GM13977 (cell line): Measurements from ENCODE around the gene MAL.

Source experiments
- DNase-seq: peaks from one replicate; pipeline ENCODE4 v3.0.0; 2012; ENCODE audit warnings: low spot score
- in situ Hi-C: fragments of 300-500 bp; cut with MboI; formaldehyde crosslinking; loops from one replicate; pipeline ENCODE4 v1.12.0; 2022; ENCODE audit warnings: low sequenced_read_pairs, low pct_unique_long_range_greater_than_20kb, mixed read lengths, inconsistent platforms; ENCODE audit not compliant: unreplicated experiment
- TF ChIP-seq, protein P1 (sequence below): IDR thresholded peaks from 2 replicates; pipeline ENCODE4 v1.5.1; 2012; ENCODE audit warnings: mild to moderate bottlenecking, control low read depth; ENCODE audit not compliant: insufficient read depth; ENCODE audit errors: extremely low read depth, missing control alignments

The MAL gene

DNA sequence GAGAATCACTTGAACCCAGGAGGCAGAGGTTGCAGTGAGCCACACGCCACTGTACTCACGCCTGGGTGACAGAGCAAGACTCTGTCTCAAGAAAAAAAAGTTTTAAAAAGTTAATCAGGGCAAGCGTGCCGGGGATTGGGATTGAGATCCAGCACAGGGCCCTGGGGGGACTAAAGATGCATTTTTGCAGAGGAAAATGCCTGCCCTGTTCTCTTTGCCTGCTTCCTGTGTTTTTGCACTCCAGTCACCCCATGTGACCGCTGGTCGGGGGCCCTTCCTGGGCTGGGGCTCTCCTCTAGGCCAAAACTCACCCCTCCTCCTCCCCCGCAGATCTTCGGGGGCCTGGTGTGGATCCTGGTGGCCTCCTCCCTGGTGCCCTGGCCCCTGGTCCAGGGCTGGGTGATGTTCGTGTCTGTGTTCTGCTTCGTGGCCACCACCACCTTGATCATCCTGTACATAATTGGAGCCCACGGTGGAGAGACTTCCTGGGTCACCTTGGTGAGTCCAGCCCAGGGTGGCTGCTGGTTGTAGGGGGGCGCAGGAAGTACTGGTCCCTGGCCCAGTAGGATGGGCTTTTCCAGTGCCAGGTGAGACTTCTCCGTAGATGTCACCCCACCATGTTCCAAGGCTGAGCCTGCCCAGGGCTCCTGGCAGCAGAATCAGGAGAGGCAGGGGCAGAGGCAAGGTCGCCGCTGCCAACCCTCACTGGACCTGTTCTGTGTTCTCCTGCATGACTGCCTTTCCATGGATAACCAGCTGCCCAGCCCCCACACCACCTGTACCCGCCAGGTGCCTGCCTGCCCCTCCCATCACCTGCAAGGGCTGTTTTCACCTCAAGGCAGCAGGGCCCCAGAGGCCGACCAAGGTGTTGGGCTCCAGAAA is 22.4 kb downstream of the MAL start:
- in situ Hi-C loops: no loop called here
- DNase-seq: no peak
- TF ChIP-seq, protein P1, sequence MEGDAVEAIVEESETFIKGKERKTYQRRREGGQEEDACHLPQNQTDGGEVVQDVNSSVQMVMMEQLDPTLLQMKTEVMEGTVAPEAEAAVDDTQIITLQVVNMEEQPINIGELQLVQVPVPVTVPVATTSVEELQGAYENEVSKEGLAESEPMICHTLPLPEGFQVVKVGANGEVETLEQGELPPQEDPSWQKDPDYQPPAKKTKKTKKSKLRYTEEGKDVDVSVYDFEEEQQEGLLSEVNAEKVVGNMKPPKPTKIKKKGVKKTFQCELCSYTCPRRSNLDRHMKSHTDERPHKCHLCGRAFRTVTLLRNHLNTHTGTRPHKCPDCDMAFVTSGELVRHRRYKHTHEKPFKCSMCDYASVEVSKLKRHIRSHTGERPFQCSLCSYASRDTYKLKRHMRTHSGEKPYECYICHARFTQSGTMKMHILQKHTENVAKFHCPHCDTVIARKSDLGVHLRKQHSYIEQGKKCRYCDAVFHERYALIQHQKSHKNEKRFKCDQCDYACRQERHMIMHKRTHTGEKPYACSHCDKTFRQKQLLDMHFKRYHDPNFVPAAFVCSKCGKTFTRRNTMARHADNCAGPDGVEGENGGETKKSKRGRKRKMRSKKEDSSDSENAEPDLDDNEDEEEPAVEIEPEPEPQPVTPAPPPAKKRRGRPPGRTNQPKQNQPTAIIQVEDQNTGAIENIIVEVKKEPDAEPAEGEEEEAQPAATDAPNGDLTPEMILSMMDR: no peak

DNA sequence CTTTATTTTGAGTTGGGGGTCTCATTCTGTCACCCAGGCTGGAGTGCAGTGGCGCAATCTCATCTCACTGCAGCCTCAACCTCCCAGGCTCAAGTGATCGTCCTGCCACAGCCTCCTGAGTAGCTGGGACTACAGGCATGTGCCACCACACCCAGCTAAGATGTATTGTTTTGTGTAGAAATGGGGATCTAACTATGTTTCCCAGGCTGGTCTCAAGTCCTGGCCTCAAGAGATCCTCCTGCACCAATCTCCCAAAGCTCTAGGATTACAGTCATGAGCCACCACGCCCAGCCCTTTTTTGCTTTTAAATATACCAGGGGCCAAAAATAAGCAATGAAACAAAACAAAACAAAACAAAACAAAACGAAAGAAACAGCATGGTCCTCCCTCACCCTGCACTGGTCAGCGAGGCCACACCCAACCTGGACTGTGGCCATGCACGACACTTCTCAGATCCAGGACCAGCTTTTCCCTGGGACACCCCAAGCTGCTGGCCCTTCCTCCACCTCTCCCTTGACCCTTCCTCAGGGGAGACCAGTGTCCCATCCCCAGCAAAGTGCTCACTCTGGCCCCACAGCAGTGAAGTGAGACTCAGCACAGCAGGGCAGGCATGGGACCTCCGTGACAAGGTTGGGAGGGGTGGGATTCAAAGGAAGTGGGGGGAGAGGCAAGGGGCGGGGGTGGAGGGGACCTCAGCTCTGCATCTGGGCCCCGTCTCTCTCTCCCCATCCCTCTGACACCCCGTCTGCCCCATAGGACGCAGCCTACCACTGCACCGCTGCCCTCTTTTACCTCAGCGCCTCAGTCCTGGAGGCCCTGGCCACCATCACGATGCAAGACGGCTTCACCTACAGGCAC is 23.5 kb downstream of the MAL start:
- no peak for DNase-seq
- in situ Hi-C loops: no loop called here
- TF ChIP-seq, protein P1: no peak

DNA sequence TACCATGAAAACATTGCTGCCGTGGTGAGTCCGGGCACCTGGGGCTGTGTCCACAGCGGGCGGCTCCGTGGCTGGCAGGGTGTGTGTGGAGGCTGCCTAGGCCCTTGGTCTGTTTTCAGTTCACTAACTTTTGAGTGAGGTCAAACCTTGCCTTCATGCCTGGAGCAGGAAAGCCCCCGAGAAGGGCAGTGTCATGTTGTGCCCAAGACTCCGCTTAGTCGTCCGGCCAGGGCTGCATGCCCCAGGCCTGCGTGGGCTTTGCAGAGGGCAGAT is 24.1 kb downstream of the MAL start:
- in situ Hi-C loops: no loop called here
- TF ChIP-seq, protein P1: no peak

DNA sequence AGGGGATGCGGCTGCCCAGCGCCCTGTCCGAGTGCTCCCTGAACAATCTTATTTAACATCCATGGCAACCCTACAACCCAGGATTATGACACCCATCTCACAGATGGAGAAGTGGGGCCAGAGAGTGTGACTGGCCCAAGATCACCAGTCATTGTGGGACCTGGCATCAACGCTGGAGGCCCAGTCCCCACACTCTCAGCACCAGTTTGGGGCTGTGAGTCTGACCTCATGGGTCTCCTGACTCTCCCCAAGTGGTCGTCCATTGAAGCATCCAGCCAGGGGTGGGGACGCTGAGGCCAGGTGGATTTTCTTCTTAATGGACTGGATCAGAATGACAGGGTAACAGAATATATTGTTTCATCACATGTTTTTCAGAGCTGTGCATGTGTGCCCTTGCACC is 24.5 kb downstream of the MAL start:
- DNase-seq: no peak
- in situ Hi-C loops: no loop called here
- TF ChIP-seq, protein P1: no peak

More for the DNA sequence above, 24.1 kb downstream of the MAL start:
- DNase-seq: no peak

DNA sequence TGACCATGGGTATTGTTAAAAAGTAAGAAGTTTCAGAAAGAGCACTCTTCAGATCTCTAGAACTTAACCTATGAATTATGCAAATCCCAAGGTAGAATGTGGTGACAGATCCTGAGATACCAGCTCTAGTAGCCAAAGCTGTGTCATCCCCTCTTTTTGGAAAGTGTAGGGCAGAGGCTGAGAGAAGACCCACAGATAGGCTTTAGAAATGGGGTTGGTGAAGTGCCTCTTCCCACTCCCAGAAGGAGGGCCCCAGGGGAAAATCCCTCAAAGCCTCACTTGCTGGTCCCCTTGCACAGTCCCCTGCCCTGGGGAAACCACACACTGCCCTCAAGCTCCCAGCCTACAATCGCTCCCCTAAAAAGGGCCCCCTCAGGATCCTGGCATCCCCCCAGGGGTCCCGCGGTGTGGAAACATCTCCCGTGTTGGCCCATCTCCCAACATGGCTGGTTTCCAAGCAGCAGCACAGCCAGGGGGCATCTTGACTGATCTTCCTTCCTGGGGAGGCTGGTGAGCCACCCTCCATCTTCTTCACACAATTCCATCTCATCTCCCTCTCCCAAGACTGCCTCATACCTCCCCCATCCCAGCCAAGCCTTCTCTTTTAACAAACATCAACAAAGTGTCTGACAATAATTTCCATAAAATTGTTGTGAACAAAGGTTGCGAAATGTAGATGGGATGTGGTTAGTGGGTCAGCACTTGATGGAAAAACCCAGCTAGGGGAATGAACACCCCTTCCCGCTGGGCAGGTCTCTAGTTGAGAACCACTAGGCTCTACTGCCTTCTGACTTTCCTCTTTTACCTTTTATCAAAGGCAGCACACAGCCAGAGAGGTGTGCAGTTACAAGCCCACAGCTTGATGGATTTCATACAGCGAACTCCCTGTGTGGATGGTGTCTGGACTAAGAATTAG is 25.1 kb downstream of the MAL start:
- TF ChIP-seq, protein P1: no peak
- DNase-seq: no peak
- in situ Hi-C loops: no loop called here

DNA sequence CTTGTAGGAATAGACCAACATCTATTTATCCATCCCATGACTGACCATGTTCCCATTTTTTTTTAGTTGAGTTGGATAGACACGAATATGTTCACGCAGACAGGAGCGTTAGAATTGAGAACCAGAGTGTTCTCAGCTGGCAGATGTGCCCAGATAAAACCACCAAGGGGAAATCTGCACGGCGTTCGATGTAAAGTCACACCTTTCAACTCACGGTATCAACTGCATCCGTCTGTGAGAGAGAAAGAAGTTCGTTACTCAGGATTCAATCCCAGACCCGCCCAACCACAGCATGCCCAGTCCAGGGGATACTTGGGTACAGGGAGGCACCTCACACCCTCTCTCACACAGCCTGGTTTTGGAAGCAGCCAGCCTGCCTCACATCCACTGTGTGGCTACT is 26.1 kb downstream of the MAL start:
- TF ChIP-seq, protein P1: no peak
- no peak for DNase-seq
- in situ Hi-C loops: no loop called here
